Fibroblast of lung (primary cell): ENCODE data around the gene ASTN1.

ENCODE experiments used
- EZH2 ChIP-seq: IDR thresholded peaks from 2 replicates; pipeline ENCODE4 v1.5.1; 2012; ENCODE audit warnings: low read length, control low read depth, mild to moderate bottlenecking; ENCODE audit errors: missing control alignments
- TF ChIP-seq, protein P1 (sequence below), 2 donors: IDR thresholded peaks in 1 of 2; conservative IDR thresholded peaks in 1 of 2; 1 replicate in 1 of 2; 2 replicates in 1 of 2; pipeline ENCODE4 v1.5.1; 2011 to 2012; ENCODE audit warnings: low read length in 2 of 2, control low read depth in 1 of 2, inconsistent platforms in 1 of 2, low read depth in 1 of 2, mild to moderate bottlenecking in 1 of 2

DNA sequence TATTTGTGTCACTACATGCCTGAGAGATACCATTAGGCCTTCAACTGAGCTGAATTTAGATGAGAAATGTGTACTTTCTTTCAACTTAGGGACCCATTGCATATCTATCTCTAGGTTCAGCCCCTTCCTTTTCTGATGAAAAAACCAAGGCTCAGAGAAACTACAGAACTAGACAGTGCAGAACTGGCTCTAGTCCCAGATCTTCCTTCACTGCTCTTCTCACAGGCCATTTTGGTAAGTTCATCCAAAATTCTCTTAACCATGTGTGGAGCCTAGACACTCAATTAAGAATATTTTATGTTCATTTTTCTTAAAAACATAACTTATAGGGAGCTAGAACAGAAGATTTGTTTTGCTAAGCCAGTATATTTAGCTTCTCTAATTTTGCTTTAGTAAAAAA, 128.9 kb downstream of the ASTN1 start:
- TF ChIP-seq, protein P1, sequence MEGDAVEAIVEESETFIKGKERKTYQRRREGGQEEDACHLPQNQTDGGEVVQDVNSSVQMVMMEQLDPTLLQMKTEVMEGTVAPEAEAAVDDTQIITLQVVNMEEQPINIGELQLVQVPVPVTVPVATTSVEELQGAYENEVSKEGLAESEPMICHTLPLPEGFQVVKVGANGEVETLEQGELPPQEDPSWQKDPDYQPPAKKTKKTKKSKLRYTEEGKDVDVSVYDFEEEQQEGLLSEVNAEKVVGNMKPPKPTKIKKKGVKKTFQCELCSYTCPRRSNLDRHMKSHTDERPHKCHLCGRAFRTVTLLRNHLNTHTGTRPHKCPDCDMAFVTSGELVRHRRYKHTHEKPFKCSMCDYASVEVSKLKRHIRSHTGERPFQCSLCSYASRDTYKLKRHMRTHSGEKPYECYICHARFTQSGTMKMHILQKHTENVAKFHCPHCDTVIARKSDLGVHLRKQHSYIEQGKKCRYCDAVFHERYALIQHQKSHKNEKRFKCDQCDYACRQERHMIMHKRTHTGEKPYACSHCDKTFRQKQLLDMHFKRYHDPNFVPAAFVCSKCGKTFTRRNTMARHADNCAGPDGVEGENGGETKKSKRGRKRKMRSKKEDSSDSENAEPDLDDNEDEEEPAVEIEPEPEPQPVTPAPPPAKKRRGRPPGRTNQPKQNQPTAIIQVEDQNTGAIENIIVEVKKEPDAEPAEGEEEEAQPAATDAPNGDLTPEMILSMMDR (conservative IDR thresholded peaks at IDR 0.05 in 1 of 2, IDR thresholded peaks at IDR 0.05 in 1 of 2; ENCODE audit: low read depth in 1 of 2, low read length in 2 of 2): no peak
- no peak for TF ChIP-seq EZH2
